NCI-H446 (cell line): ENCODE measurements around the gene CMIP.
"Not testable (repeated sequence)": the region's sequence is repeated elsewhere in the genome, so short reads cannot be mapped to it uniquely, and the experiment has no call there.

Source experiments
- DNase-seq, 2 experiments: peaks; one replicate each; lab custom pipeline; 2025; lab: John Stamatoyannopoulos, UW

Gene CMIP

DNA sequence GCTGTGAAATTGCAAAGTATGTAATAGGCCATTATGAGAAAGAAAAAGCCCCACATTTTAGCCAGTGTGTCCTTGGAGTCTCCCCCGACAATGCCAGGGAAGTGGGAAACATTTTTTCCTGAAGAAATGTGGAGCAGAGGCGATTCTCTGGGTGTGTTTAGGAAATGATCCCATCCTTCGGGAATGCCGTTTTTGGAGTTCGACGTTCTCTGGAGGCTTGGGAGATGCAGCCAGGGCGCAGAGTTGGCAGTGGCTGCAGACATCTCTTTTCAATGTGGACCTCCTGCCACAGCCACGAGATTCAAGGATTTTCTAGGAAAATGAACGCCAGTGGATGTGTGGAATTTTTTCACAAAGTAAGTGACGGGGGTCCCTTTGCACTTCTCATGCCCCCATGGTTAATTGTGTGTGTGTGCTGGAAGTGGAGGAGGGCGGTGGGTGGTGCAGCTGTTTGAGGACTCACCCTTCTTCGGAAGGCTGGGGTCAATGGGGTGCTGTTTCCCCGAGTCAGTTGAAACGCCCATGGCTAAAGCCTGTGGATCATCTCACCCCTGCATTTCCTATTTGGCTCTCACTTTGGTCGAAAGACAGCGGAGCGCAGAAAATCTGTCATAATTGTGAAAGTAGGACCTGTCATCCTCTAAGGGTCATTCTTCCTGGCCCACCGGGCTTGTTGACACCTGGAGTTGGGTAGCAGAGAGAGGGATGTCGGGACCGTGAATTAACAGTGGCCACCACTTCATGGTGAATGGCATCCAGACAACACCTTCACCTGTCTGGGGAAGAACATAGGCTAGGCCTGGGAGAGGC is 73.2 kb downstream of the CMIP start:
- no peak for DNase-seq

- DNase-seq, result no peak
Observed at GRCh38 chr16:81518439-81518757, 73.8 kb downstream of the CMIP start.

DNA sequence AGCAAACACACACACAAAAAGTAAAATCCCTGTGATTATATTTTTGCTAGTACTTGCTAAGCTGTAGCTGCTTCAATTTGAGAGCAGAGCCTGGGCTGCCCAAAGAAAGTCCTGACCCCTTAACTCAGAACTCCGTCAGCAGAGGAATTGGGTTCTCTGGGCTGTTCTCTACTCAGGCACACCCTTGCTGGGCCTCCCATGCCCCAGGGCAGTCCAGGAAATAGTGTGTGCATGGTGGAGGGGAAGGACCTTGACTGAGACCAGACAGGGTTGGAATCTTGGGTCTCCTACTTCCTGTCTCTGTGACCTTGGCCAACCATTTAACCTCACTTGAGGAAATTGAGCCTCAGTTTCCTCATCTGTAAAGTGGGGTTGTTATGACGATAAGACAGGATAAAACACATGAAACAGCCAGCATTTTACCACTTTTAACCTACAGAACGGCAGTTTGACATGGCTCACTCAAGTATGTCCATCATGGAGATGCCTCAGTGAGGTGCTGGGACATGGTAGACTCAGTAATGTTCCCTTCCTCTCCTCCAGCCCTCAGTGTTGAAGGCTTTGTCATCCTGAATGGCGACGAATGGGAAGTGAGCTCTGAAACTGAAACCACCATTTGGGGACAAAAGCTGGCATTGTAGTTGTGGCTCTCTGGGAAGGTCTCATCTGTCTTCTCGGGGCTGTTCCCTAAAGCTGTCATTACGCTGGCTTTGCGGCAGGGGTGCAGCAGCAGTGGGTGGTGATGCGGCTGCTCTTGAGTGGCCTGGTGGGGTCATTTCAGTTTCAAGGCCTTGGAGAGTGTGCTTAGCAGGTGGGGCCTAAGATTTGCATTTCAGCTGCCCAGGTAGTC is 74.9 kb downstream of the CMIP start:
- no peak for DNase-seq

DNA sequence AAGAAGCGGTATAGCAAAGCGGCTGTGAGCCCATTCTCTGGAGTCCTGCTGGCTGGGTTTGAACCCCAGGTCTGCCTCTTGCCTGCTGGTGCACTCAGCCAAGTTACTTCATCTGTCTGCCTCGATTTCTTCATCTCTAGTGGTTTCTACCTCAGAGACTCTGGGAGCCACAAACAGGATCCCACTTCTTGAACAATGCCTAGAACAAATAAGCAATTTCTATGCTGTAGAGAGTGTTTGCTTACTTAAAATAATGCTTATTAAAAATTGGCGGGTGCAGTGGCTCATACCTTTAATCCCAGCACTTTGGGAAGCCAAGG is 75.5 kb downstream of the CMIP start:
- no peak for DNase-seq

GRCh38 chr16:81520560-81521135 is 76.0 kb downstream of the CMIP start:
- DNase-seq, result no peak

DNA sequence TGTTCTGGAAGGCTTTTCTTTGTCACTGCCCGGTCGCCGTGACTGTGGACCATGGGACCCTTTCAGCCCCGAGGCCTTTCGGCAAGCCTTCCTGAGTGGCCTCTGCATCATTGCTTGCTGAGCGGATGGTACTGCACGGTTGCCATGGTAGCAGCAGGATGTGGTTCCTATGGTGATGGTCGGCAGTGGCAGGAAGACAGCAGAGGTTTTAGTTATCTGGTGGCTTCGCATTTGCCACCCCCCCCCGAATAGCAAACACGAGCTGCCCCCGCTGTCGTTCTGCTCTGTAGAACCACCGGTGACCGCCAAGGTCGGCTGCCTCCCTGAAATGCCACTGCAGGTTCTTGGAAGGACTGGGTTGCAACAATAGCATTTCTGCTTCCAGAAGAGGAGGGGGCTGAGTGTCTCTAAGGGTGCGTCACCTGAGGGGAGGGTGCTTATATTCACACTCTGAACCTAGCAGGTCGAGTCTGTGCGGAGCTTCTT is 76.6 kb downstream of the CMIP start:
- DNase-seq, result no peak

- DNase-seq, result no peak
Observed at GRCh38 chr16:81522108-81522701, 77.6 kb downstream of the CMIP start.

DNA sequence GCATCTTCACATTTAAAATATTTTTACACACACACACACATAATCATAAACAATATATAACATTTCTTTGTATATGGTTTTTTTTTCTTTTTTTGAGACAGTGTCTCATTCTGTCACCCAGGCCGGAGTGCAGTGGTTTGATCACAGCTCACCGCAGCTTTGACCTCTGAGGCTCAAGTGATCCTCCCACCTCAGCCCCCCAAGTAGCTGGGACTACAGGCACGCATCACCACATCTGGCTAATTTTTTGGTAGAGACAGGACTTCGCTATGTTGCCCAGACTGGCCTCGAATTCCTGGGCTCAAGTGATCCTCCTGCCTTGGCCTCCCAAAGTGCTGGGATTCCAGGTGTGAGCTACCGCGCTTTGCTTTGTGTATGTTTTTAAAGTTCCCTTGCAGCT is 78.2 kb downstream of the CMIP start:
- DNase-seq, result not testable (repeated sequence)

GRCh38 chr16:81523387-81524115 is 78.9 kb downstream of the CMIP start:
- DNase-seq, result peak in 1 of 2 experiments; percentile 41

- DNase-seq, result no peak
Observed at GRCh38 chr16:81524382-81524781, 79.8 kb downstream of the CMIP start.

GRCh38 chr16:81524885-81525284 is 80.3 kb downstream of the CMIP start:
- DNase-seq, result not testable (repeated sequence)

GRCh38 chr16:81526199-81526598 is 81.6 kb downstream of the CMIP start:
- no peak for DNase-seq

DNA sequence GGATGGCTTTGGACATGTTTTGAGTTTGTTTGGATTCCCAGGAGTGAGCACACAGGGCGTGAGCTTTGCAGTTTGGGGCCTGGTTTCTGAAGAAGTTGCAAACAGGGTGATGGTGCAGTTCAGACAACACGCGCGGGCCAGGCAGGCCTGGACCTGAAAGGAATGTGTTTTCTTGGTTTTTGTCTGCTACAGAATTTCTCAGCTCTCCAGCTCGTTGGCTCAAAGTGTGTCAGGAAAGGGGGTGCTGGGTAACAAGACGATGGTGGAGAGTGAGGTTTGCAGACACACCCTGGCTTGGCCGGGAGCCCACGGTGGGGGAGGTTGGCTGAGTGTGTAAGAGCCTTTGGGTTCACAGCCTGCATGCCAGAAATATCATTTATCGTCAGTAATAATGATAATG is 82.3 kb downstream of the CMIP start:
- peak; percentile 25 to 38 for DNase-seq

- DNase-seq, result no peak
Observed at GRCh38 chr16:81527477-81528178, 83.0 kb downstream of the CMIP start.

DNA sequence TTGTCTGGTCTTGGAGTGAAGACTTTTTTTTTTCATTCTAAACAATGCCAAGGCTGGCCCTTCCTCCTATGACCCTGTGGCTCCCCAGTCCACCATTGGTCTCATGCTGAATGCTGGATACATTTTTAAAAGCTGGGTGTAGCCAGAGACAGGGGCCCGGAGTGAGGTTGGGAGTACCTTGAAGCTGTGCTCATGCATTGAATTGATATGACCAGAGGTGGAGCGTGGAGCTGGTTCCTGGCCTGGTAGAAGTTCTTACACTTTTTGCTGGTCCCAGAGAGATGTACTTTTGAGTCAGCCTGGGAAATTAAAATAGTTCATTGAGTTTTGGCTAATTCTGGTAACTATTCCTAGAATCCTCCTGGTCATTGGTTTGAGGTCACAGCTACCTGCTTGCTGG is 83.6 kb downstream of the CMIP start:
- no peak for DNase-seq

- DNase-seq, result no peak
Observed at GRCh38 chr16:81530296-81530721, 85.7 kb downstream of the CMIP start.

DNA sequence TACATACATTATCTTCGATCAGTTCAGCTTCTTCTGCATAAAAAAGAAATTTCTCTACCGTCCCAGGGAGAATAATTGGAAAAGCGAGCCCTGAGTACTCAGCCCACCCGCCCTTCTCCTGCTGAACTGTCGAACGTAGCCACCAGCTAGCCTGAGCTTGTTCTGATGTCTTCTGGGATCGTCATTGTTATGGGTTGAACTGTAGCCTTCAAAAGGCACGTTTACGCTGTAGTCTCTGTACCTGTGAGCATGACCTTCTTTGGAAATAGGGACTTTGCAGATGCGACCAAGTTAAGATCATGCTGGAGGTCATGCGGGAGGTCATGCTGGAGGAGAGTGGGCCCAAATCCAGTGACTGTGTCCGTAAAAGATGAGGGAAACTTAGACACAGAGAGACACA is 86.2 kb downstream of the CMIP start:
- DNase-seq, result no peak

GRCh38 chr16:81531419-81531821 is 86.8 kb downstream of the CMIP start:
- DNase-seq, result no peak

- no peak for DNase-seq
Observed at GRCh38 chr16:81532491-81533174, 88.0 kb downstream of the CMIP start.

DNA sequence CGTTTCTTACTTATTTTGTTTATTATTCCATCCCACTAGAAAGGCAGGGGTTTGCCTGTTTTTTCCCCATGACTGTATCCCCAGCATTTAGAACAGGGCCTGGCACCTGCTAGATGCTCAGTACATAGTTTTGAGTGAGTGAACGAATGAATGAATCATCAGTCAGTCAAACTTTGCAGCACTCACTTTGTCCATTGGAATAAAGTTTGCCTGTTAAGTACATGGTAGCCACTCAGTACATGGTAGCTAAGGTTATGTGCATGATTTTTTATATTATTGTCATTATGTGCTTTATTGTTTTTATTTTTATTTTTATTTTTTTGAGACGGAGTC is 88.5 kb downstream of the CMIP start:
- DNase-seq, result no peak
